GM18511 (cell line): ENCODE results near the gene LRRTM4.

ENCODE experiments used
- ATAC-seq: cut with Tn5 transposase; IDR thresholded peaks from one replicate; pipeline ENCODE4 v1.9.1; 2021; ENCODE audit warnings: mild to moderate bottlenecking, moderate library complexity; ENCODE audit not compliant: unreplicated experiment

Gene LRRTM4

GRCh38 chr2:77521931-77522470 is at the start of gene LRRTM4:
Gene LRRTM4, minus strand, starts transcription at chr2:77522376.
- ATAC-seq: no peak

- ATAC-seq: no peak
These were observed 49.4 kb upstream of the LRRTM4 start for GRCh38 chr2:77571545-77571944.

- no peak for ATAC-seq
These were observed 45.5 kb upstream of the LRRTM4 start for GRCh38 chr2:77567723-77568122.

GRCh38 chr2:77566582-77566981 is 44.4 kb upstream of the LRRTM4 start:
- no peak for ATAC-seq

- ATAC-seq: no peak
These were observed 44.0 kb upstream of the LRRTM4 start for GRCh38 chr2:77566131-77566530.

GRCh38 chr2:77552956-77553355 is 30.8 kb upstream of the LRRTM4 start:
- ATAC-seq: no peak

GRCh38 chr2:77538031-77538430 is 15.9 kb upstream of the LRRTM4 start:
- ATAC-seq: no peak

- no peak for ATAC-seq
These were observed 712 bp upstream of the LRRTM4 start for GRCh38 chr2:77522888-77523287.

GRCh38 chr2:77521548-77521891 is 656 bp downstream of the LRRTM4 start:
- no peak for ATAC-seq

GRCh38 chr2:77520641-77521547 is 1.3 kb downstream of the LRRTM4 start:
- no peak for ATAC-seq

GRCh38 chr2:77519888-77520506 is 2.2 kb downstream of the LRRTM4 start:
- ATAC-seq: no peak

- ATAC-seq: no peak
These were observed 2.9 kb downstream of the LRRTM4 start for GRCh38 chr2:77519164-77519887.

- no peak for ATAC-seq
These were observed 3.9 kb downstream of the LRRTM4 start for GRCh38 chr2:77518311-77518710.

GRCh38 chr2:77513191-77513590 is 9.0 kb downstream of the LRRTM4 start:
- ATAC-seq: no peak

- ATAC-seq: no peak
These were observed 9.7 kb downstream of the LRRTM4 start for GRCh38 chr2:77512507-77512906.

- no peak for ATAC-seq
These were observed 13.7 kb downstream of the LRRTM4 start for GRCh38 chr2:77508511-77508910.

GRCh38 chr2:77507657-77508056 is 14.5 kb downstream of the LRRTM4 start:
- ATAC-seq: no peak

- ATAC-seq: no peak
These were observed 34.0 kb downstream of the LRRTM4 start for GRCh38 chr2:77488141-77488540.

GRCh38 chr2:77487074-77487803 is 34.9 kb downstream of the LRRTM4 start:
- no peak for ATAC-seq

GRCh38 chr2:77484026-77484425 is 38.1 kb downstream of the LRRTM4 start:
- ATAC-seq: no peak

GRCh38 chr2:77479895-77480294 is 42.3 kb downstream of the LRRTM4 start:
- no peak for ATAC-seq
